H9 (cell line): ENCODE measurements around the gene CRYBA1. TPM values are rescaled to one million over a fixed set of nuclear protein-coding genes. Genes with fewer than 3 reads are reported as not detected.

Source experiments
- DNase-seq: peaks from one replicate; pipeline ENCODE4 v3.0.0-alpha.2; 2017
- H2AFZ ChIP-seq: one replicate; pipeline ENCODE4 v1.6.1; 2013; ENCODE audit warnings: mild to moderate bottlenecking, low read length, control low read depth, moderate library complexity
- H2AK5ac ChIP-seq: 2 replicates; pipeline ENCODE4 v1.6.1; 2013; ENCODE audit warnings: low read length, control low read depth, mixed read lengths; ENCODE audit not compliant: insufficient read length
- H2BK120ac ChIP-seq: one replicate; pipeline ENCODE4 v1.6.1; 2013; ENCODE audit warnings: low read depth, mild to moderate bottlenecking, low read length, control low read depth, inconsistent platforms; ENCODE audit not compliant: poor library complexity, severe bottlenecking
- H2BK12ac ChIP-seq: 2 replicates; pipeline ENCODE4 v1.6.1; 2013; ENCODE audit warnings: low read length, control low read depth, mixed read lengths, low read depth; ENCODE audit not compliant: insufficient read length
- H2BK15ac ChIP-seq: 2 replicates; pipeline ENCODE4 v1.6.1; 2013; ENCODE audit warnings: low read depth, low read length, control low read depth
- H2BK20ac ChIP-seq: one replicate; pipeline ENCODE4 v1.6.1; 2013; ENCODE audit warnings: low read depth, mild to moderate bottlenecking, low read length, control low read depth, inconsistent platforms; ENCODE audit not compliant: poor library complexity, severe bottlenecking
- H2BK5ac ChIP-seq: 2 replicates; pipeline ENCODE4 v1.6.1; 2013; ENCODE audit warnings: low read length, control low read depth, mixed read lengths; ENCODE audit not compliant: insufficient read length
- H3K14ac ChIP-seq: 2 replicates; pipeline ENCODE4 v1.6.1; 2013; ENCODE audit warnings: low read length, control low read depth; ENCODE audit not compliant: insufficient read depth
- H3K18ac ChIP-seq: 2 replicates; pipeline ENCODE4 v1.6.1; 2013; ENCODE audit warnings: low read depth, mild to moderate bottlenecking, mixed read lengths, low read length, control low read depth; ENCODE audit not compliant: insufficient read length
- H3K23ac ChIP-seq: 2 replicates; pipeline ENCODE4 v1.6.1; 2013; ENCODE audit warnings: low read length, control low read depth, mixed read lengths, low read depth; ENCODE audit not compliant: insufficient read length
- H3K23me2 ChIP-seq: 2 replicates; pipeline ENCODE4 v1.6.1; 2013; ENCODE audit warnings: low read depth, mild to moderate bottlenecking, mixed read lengths, low read length, control low read depth; ENCODE audit not compliant: insufficient read length, poor library complexity, severe bottlenecking
- H3K27ac ChIP-seq: 2 replicates; pipeline ENCODE4 v1.5.1; 2013; ENCODE audit warnings: low read length, control low read depth, mixed read lengths, low read depth; ENCODE audit not compliant: insufficient read length
- H3K27me3 ChIP-seq: 2 replicates; pipeline ENCODE4 v1.6.1; 2013; ENCODE audit warnings: low read length, control low read depth, inconsistent platforms; ENCODE audit not compliant: insufficient read depth
- H3K4ac ChIP-seq: 2 replicates; pipeline ENCODE4 v1.6.1; 2013; ENCODE audit warnings: low read depth, mild to moderate bottlenecking, control low read depth, inconsistent platforms, low read length, moderate library complexity
- H3K4me1 ChIP-seq: 2 replicates; pipeline ENCODE4 v1.6.1; 2013; ENCODE audit warnings: low read length, control low read depth, inconsistent platforms; ENCODE audit not compliant: insufficient read depth
- H3K4me2 ChIP-seq: 2 replicates; pipeline ENCODE4 v1.6.1; 2013; ENCODE audit warnings: low read length, control low read depth, mixed read lengths; ENCODE audit not compliant: insufficient read length, insufficient read depth
- H3K56ac ChIP-seq: 2 replicates; pipeline ENCODE4 v1.6.1; 2013; ENCODE audit warnings: low read depth, mild to moderate bottlenecking, mixed read lengths, low read length, control low read depth; ENCODE audit not compliant: insufficient read length
- H3K79me1 ChIP-seq: 2 replicates; pipeline ENCODE4 v1.6.1; 2013; ENCODE audit warnings: low read depth, mild to moderate bottlenecking, moderate library complexity, low read length, control low read depth, inconsistent platforms; ENCODE audit not compliant: insufficient read depth, poor library complexity, severe bottlenecking
- H3K79me2 ChIP-seq: 2 replicates; pipeline ENCODE4 v1.6.1; 2013; ENCODE audit warnings: low read length, control low read depth, inconsistent platforms; ENCODE audit not compliant: insufficient read depth
- H3K9ac ChIP-seq: 2 replicates; pipeline ENCODE4 v1.6.1; 2013; ENCODE audit warnings: low read length, control low read depth, mixed read lengths; ENCODE audit not compliant: insufficient read length; ENCODE audit errors: extremely low read depth
- H3K9me3 ChIP-seq: one replicate; pipeline ENCODE4 v1.6.1; 2013; ENCODE audit warnings: low read depth, low read length, inconsistent platforms; ENCODE audit not compliant: control insufficient read depth
- H3T11ph ChIP-seq: one replicate; pipeline ENCODE4 v1.6.1; 2013; ENCODE audit warnings: mild to moderate bottlenecking, low read length, control low read depth, inconsistent platforms
- H4K20me1 ChIP-seq: one replicate; pipeline ENCODE4 v1.6.1; 2013; ENCODE audit not compliant: control insufficient read depth, insufficient read length, insufficient read depth
- H4K5ac ChIP-seq: 2 replicates; pipeline ENCODE4 v1.6.1; 2013; ENCODE audit warnings: low read depth, mild to moderate bottlenecking, mixed read lengths, low read length, control low read depth; ENCODE audit not compliant: insufficient read length
- H4K8ac ChIP-seq: replicated peaks from 2 replicates; pipeline ENCODE4 v1.6.1; 2013; ENCODE audit warnings: low read length, control low read depth, mixed read lengths, low read depth; ENCODE audit not compliant: insufficient read length
- H4K91ac ChIP-seq: 2 replicates; pipeline ENCODE4 v1.6.1; 2013; ENCODE audit warnings: low read depth, mild to moderate bottlenecking, moderate library complexity, mixed read lengths, low read length, control low read depth; ENCODE audit not compliant: insufficient read length
- H3K27ac Mint-ChIP-seq, 3 experiments: 2 replicates in 2 of 3; 3 replicates in 1 of 3; pipeline ENCODE4 v1.8.0; 2020 to 2021; ENCODE audit warnings: mixed read lengths in 3 of 3, mild to moderate bottlenecking in 1 of 3, moderate library complexity in 1 of 3
- H3K27me3 Mint-ChIP-seq: 2 replicates; pipeline ENCODE4 v1.8.0; 2021; ENCODE audit warnings: low read depth, mild to moderate bottlenecking, moderate library complexity, mixed read lengths
- H3K36me3 Mint-ChIP-seq, 3 experiments: 2 replicates in 2 of 3; 3 replicates in 1 of 3; pipeline ENCODE4 v1.8.0; 2020 to 2021; ENCODE audit warnings: low read depth in 3 of 3, mixed read lengths in 3 of 3; ENCODE audit not compliant: insufficient read depth in 1 of 3
- H3K4me1 Mint-ChIP-seq, 2 experiments: 2 replicates each; pipeline ENCODE4 v1.8.0; 2020; ENCODE audit warnings: mixed read lengths in 2 of 2
- H3K4me3 Mint-ChIP-seq, 2 experiments: 2 replicates in 1 of 2; 3 replicates in 1 of 2; pipeline ENCODE4 v1.8.0; 2020 to 2021; ENCODE audit warnings: mild to moderate bottlenecking in 2 of 2, mixed read lengths in 2 of 2, moderate library complexity in 1 of 2
- H3K9me3 Mint-ChIP-seq, 2 experiments: 2 replicates in 1 of 2; 3 replicates in 1 of 2; pipeline ENCODE4 v1.8.0; 2020; ENCODE audit warnings: mild to moderate bottlenecking in 2 of 2, mixed read lengths in 2 of 2, moderate library complexity in 1 of 2
- WGBS: extraction: QIAGEN DNeasy Blood & Tissue Kit; methylation state at CpG from one replicate; pipeline ENCODE4 v1.1.7; 2013; ENCODE audit warnings: missing lambda C conversion rate, low lambda C conversion rate, mixed read lengths; ENCODE audit not compliant: insufficient read length; ENCODE audit errors: extremely low coverage; 5-methylcytosine and 5-hydroxymethylcytosine counted together
- total RNA-seq: library from RNA; stranded (reverse); gene quantifications from 2 replicates; pipeline ENCODE4 v1.2.1, GENCODE V29; 2021
- TF ChIP-seq, protein P1 (sequence below): fragments of 200-600 bp; sonication (generic); conservative IDR thresholded peaks from 3 replicates; pipeline ENCODE4 v1.8.0; 2021; ENCODE audit warnings: antibody characterized with exemption, mild to moderate bottlenecking

Gene CRYBA1
- total RNA-seq, 1 experiment from 2014 or later: not detected

DNA sequence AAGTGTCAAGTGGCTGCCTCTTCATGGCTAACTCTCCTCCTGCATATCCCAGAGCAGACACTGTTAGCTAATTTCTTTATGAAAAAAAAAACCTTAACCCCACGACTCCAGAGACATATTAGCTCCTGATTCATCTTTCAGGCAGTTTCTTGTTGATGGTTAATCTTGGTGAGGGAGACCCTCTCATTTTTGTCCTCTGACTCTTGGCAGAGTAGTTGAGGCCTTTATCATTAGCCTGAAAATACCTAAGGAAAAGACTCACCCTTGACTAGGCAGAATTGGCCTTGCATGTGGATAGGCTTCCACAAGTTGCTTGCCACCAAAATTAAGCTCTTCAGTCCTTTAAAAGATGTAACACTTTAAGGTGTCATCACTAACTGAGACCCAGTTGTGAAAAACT lies 4.0 kb downstream of the CRYBA1 start:
- H3K9me3 Mint-ChIP-seq: no peaks in the 10 kb centered on the region
- H3K4me3 Mint-ChIP-seq: no peak overlapping the region
- peaks cover 6 to 9% of the 10 kb centered on the region in 2 experiments; a peak in 3 of 4 replicates for H3K4me1 Mint-ChIP-seq
- no peak overlapping the region for H2BK12ac ChIP-seq
- no peak overlapping the region for H3T11ph ChIP-seq
- H3K14ac ChIP-seq: no peak overlapping the region
- no peaks in the 10 kb centered on the region for H3K23me2 ChIP-seq
- no peaks in the 10 kb centered on the region for H3K4me1 ChIP-seq
- TF ChIP-seq, protein P1, sequence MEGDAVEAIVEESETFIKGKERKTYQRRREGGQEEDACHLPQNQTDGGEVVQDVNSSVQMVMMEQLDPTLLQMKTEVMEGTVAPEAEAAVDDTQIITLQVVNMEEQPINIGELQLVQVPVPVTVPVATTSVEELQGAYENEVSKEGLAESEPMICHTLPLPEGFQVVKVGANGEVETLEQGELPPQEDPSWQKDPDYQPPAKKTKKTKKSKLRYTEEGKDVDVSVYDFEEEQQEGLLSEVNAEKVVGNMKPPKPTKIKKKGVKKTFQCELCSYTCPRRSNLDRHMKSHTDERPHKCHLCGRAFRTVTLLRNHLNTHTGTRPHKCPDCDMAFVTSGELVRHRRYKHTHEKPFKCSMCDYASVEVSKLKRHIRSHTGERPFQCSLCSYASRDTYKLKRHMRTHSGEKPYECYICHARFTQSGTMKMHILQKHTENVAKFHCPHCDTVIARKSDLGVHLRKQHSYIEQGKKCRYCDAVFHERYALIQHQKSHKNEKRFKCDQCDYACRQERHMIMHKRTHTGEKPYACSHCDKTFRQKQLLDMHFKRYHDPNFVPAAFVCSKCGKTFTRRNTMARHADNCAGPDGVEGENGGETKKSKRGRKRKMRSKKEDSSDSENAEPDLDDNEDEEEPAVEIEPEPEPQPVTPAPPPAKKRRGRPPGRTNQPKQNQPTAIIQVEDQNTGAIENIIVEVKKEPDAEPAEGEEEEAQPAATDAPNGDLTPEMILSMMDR: no peak
- no peaks in the 10 kb centered on the region for H3K27me3 Mint-ChIP-seq
- DNase-seq: no peak
- no peak overlapping the region for H3K23ac ChIP-seq
- no peak overlapping the region for H2BK120ac ChIP-seq
- H3K18ac ChIP-seq: no peak overlapping the region
- no peaks in the 10 kb centered on the region for H3K36me3 Mint-ChIP-seq
- no peak overlapping the region for H3K4me2 ChIP-seq
- no peak overlapping the region for H2AK5ac ChIP-seq
- H4K20me1 ChIP-seq: no peaks in the 10 kb centered on the region
- H2AFZ ChIP-seq: no peak overlapping the region
- no peak overlapping the region for H3K9ac ChIP-seq
- WGBS: no CpG with 5 or more reads among the region's 1 CpG
- no peaks in the 10 kb centered on the region for H3K79me2 ChIP-seq
- H3K56ac ChIP-seq: no peak overlapping the region
- H2BK5ac ChIP-seq: no peak overlapping the region
- H3K79me1 ChIP-seq: no peaks in the 10 kb centered on the region
- no peak overlapping the region for H3K27ac ChIP-seq
- H4K5ac ChIP-seq: no peak overlapping the region
- no peaks in the 10 kb centered on the region for H3K27me3 ChIP-seq
- H2BK20ac ChIP-seq: no peak overlapping the region
- no peaks in the 10 kb centered on the region for H3K9me3 ChIP-seq
- no peak overlapping the region for H4K91ac ChIP-seq
- no peak overlapping the region for H2BK15ac ChIP-seq
- H3K27ac Mint-ChIP-seq: no peak overlapping the region
- H3K4ac ChIP-seq: no peak overlapping the region
- no peak overlapping the region for H4K8ac ChIP-seq
